DMS153 (cell line): ENCODE measurements around the gene NGFR.
A peak's percentile ranks its signal among the peaks of the same experiment; 100 is the strongest.

Source experiments
- DNase-seq: peaks from one replicate; lab custom pipeline; 2025; lab: John Stamatoyannopoulos, UW

Gene NGFR

GRCh38 chr17:49515196-49515770, 20.2 kb downstream of the NGFR start:
- no peak for DNase-seq

GRCh38 chr17:49516180-49516579, 21.1 kb downstream of the NGFR start:
- no peak for DNase-seq

- DNase-seq: no peak
Observed at GRCh38 chr17:49518346-49519078, 23.4 kb downstream of the NGFR start.

GRCh38 chr17:49519781-49520180, 24.7 kb downstream of the NGFR start:
- no peak for DNase-seq

- DNase-seq: no peak
Observed at GRCh38 chr17:49520386-49521087, 25.4 kb downstream of the NGFR start.

DNA sequence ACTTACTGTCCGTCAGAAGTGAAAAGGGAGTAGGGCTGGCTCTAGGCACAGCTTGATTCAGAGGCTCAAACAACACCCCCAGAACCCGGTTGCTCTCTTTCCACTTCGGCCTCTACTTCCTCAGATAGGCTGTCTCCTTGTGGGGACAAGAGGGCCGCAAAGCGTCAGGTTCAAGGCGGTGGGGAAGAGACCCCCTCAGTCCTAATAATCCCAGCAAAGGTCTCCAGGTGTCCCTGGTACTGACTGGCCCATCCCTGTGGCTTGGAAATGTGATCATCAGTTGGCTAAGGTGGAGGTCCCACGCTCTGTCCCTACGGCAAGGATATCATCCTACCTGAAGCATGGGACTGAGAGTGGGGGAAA, 26.0 kb downstream of the NGFR start:
- no peak for DNase-seq

DNA sequence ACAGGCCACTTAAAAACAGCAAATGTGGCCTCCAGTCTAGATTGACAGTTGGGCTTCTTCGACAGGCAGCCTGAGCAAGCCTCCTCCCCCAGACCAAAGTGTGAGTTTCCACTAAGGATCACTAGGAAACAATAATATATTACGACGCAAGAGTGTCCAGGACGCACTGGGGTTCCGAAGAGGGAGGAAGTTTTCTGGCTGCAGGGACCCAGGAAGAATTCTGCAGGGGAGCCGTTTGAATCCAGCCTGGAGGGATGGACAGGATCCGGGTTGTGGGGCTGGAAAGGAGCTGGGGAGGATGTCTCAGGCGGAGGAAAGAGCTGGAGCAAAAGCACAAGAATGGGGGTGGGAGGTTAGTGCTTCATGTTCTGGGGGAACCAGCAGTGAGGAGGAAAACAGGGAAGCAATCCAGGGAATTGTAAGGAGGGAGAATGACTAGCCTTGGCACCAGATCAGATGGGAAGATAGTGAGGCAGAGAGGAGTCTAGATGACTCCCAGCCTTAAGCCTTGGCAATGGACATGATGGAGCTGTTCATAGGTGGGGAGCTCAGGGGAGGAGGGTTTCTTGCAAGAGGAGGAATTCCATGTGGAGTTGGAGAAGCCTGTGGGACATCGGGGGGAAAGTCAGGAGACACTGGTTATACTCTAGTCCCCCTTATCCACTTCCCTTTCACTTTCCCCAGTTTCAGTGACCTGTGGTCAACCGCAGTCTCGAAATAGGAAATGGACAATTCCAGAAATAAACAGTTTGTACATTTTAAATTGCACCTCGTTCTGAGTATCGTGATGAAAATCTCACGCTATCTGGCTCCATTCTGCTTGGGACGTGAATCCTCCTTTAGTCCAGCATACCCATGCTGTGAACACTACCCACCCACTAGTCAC, 26.6 kb downstream of the NGFR start:
- DNase-seq: no peak

- DNase-seq: no peak
Observed at GRCh38 chr17:49522357-49522890, 27.3 kb downstream of the NGFR start.

GRCh38 chr17:49523196-49523595, 28.1 kb downstream of the NGFR start:
- no peak for DNase-seq

DNA sequence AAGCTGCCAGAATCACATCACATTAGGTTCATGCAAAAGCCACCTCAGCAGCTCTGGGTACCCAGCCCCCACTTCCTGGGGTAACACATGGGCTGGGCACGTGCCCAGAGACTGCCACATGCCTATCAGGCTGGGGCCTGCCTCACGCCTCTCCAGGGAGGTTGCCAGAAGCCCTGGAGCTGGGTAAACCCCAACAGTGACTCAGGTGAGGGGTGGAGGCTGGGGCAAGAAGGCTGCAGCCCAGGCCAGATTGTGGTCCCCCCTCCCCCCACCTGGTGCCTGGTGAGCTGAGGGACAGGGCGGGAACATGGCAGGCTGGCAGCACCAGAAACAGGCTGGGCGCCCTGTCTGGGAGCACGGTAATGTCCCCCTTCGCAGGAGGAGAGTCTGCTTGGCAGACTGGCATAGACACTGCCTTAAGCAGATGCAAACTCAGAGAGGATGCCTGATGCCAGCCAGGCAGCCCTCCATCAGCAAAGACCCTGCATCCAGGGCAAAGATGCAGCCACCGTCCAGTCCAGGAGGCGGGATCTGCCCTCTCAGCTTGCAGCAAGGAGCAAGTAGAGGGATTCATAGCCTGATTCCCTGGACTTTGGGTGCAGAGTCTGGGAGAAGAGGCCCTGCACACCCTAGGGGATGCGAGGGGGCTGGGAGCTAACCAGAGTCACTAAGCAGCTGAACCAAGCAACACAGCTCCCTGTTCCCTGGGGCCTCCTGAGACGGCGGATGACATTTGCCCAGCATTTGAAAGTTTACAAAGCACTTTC, 28.8 kb downstream of the NGFR start:
- peak; percentile 82 for DNase-seq

DNA sequence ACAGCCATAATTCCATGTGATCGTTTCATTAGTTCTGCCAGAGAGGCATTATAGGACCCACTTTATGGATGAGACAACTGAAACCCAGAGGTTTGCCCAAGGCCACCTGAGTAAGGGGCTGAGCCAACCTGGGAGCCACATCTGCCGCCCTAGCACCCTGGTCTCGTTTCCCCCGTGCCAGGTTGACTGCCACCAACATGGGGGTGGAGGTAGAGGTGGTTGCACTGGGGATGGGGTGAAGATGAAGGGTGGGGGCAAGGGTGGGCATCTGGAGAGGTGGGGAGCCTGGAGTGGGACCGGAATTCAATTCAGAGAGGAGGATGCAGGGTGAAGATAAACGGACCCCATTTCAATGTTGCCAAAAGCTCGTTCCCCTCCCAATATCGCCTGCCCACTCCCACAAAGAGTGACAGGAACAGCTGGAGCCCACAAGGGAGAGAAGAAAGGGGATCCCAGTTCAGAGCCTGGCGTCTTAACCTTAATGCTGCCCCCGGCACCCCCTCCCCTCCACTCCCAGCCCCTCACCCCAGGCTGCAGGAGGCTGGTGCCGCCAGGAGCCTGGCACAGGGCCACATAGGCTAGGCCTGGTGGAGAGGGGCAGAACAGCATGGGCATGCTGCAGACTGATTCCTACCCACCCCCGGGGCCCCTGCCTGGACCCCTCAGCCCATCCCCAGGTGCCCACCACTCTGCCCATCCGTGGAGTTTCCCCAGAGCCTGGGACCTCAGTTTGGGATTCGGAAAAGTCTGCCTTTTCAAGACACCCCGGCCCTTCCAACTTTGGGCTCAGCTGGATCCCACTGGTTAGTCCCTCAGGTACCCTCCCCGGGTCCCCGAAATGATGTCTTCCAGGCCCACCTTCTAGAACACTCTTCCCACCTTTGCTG, 29.6 kb downstream of the NGFR start:
- no peak for DNase-seq

DNA sequence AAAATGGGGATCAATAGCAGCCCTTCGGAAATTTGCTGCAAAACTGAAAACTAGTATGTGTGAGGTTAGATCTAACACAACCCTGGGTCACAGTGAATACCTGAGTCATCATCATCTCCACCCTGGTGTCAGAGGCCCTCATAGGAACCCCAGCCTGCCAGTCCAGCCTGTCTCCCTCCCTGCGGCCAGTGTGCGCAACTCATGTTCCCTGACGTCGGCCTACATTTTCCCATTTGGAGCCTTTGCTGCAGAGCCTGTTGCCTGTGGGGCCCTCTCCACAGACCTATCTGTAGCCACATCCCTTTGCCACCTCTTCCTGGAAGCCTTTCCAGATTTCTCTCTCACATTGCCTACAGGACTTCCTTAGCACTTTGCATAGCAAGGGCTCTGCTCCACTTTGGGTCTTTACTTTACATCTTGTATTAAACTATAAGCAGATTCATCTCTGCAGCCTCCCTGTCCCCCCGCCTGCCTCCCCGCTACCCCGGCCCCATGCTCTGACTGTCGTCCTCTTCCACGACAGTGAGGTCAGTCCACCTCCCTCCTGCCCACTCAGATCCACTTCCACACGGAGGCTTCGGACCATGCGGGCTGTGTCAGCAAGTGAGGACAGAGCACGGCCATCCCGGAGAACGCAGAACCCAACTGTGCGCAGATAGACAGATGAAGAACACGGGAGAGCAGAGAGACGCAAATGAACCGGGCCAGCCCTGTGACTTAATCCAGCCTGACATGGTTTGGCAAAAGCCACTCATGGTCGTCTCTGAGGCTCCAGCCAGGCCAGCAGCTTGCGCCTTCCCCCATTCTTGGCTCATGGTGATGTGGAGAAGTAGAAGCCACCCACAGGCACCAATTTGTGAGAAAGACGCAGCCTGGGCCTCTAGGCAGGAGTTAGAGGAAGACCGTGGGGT, 31.0 kb downstream of the NGFR start:
- DNase-seq: no peak

DNA sequence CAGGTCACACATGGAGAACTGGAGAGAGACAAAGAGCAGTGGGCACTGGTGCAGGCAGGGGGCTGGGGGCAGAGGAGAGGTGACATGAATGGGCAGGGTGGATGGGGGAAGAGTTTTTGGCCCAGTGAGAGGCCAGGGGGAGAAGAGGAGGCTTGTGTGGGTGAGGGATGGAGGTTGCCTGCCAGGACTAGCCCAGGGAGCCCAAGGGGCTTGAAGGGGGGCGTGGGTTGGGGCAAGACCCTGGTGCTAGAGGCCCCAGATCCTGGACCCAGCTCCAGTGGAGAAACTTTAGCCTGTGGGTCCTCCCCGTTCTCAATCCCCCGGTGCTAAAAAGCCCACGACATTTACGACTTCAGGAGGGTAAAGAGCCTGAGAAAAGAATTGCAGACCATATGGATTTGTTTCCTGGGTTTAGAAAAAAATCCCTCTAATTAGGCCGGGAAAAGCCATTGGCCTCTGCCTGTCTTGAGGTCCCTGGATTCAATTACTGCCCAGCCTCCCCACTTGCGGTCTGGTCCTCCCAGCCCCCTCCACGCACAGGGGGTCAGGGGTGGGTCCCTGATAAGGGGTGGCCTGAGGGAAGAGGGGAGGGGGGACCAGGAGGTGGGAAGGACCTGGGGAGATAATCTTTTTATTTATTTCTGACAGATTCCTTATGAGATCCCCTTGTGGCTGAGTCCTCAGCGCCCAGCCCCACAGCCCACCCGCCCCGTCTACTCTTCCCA, 33.0 kb downstream of the NGFR start:
- DNase-seq: no peak

GRCh38 chr17:49528966-49529365, 33.9 kb downstream of the NGFR start:
- no peak for DNase-seq

DNA sequence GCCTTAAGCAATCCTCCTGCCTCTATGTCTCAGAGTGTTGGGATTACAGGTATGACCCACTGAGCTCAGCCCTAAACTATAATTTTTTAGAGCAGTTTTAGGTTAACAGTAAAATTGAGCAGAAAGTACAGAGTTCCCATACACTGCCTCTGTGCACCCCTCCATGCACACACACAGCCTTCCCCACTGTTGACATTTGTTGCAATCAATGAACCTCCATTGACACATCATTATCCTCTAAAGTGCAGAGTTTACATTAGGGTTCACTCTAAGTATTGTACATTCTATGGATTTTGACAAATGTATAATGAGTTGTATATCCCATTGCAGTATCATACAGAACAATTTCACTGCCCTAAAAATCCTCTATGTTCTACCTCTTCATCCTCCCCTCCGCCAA, 35.0 kb downstream of the NGFR start:
- no peak for DNase-seq

DNA sequence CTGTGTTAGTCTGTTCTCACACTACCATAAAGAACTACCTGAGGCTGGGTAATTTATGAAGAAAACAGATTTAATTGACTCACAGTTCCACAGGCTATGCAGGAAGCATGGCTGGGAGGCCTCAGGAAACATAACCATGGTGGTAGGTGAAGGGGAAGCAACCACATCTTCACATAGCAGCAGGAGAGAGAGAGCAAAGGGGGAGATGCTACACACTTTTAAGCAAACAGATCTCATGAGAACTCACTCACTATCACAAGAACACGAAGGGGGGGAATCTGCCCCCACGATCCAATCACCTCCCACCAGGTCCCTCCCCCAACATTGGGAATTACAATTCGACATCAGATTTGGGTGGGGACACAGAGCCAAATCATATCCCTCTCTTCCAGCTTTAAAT, 48.8 kb downstream of the NGFR start:
- DNase-seq: no peak

- DNase-seq: no peak
Observed at GRCh38 chr17:49545007-49545660, 50.0 kb downstream of the NGFR start.
